ENCODE data around the gene OSBPL5.

Gene OSBPL5

DNA sequence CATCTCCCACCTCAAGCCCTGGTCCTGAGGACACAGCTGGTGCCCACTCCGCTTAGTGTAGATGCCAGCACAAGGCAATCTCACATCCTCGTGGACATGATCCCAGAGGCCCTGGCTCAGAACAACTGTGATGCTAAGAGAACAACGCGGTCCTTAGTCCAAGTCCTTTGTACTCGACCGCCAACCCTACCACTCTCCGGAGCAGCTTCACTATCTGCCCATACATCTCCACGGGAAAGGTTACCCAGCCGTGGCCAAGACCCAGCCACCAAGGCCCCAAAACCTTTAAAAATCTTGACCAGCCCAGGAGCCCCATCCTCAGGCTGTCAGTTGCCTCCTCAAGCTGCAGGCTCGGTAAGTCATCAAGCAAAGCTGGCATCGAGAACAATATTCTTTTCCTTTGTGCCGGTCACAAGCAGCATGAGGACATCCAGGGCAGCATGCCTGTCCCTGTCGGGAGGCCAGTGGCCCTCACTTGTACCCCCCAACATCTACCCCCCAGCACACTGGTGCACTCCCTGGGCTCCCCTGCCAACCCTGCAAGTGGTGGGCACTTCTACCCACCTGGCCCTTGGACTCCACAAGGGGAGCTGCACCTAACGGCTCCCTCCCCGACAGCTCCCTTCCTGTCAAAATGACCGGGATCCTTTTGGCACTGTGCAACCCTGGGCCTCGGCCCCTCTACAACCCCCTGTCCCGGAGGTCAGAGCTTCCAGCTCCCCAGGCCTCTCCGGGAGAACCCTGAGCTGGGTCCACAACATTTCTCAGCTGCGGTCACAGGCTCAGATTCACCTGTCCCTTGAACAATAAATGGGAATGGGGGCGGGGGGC lies 2.5 kb downstream of the OSBPL5 start:
- peak; percentile 19 for DNase-seq

- DNase-seq, result peak; percentile 25
Measured at GRCh38 chr11:3161720-3162409, 3.2 kb downstream of the OSBPL5 start.

GRCh38 chr11:3161309-3161708 lies 3.8 kb downstream of the OSBPL5 start:
- peak; percentile 28 for DNase-seq

GRCh38 chr11:3160252-3161031 lies 4.7 kb downstream of the OSBPL5 start:
- peak; percentile 93 for DNase-seq

GRCh38 chr11:3159296-3160190 lies 5.6 kb downstream of the OSBPL5 start:
- peak; percentile 39 for DNase-seq

DNA sequence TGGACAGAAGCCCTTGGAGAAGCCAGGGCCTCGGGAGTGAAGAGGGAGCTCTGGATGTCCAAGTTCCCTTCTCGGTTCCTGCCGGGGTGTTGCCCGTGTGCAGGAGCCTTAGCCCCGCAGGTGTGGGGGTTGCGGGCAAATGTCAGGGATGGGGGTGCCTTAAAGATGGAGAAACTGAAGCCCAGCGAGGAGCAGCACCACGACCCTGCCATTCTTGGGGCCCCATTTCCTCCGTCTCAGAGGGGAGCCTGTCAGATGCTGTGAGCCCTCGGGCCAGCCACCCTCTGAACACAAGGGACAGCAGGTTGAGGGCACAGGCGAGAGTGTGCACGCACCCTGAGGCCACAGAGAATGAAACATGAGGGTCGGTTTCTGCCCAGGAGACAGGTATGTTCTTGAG lies 6.3 kb downstream of the OSBPL5 start:
- DNase-seq, result no peak

DNA sequence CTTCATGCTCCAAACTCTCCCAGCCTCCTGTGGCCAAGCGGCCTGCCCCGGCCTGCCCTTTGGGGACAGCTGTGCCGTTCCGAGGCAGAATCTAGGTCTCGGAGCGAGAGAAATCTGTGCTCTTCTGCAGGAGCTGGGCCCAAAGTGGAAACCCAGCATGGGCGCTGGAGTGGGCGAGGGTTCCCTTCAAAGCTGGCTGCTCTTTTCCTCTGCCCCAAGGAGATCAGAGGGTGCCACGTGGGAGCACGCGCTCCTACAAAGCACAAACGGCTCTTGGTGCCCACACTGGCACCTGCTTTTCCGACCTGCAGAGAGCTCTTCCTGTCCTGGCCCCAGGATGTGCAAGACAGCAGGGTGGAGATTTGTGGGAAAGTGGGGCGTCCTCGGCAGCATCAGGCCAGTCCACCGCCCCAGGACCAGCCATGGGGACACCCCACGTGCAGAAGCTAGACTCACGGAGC lies 6.9 kb downstream of the OSBPL5 start:
- no peak for DNase-seq

DNA sequence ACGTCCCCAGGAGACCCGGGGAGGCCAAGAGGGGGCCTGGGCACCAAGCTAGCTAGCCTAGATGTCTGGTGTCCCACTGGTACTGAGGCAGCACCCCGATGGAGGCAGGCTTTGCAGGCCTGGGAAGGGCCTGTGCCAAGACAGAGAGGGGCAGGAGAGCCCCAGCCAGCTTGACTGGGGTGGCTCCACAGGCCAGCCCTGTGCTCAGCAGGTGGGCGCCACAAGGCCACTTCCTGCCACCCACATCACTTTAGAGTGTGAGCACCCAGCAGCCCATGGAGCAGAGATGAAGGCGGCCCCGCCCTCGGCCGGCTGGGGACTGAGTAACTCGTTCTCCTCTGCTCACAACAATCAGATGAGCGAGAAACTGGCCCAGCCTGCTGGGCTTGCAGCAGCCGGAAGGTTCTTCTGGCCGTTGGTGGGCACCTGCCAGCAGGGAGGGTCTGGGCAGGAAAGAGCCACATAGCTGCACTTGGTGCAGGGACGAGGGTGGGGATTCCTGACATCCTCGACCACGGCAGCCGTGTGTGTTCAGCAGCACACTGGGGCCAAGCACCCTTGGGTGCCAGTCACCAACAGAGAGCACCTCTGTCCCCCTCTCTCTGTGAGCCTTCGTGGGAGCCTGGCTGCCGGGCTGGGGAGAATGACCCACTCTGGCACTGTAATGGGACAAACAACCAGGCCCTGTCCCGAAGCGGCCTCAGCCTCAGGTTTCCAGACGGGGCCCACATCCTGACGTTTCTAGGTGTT lies 7.6 kb downstream of the OSBPL5 start:
- peak; percentile 29 for DNase-seq

DNA sequence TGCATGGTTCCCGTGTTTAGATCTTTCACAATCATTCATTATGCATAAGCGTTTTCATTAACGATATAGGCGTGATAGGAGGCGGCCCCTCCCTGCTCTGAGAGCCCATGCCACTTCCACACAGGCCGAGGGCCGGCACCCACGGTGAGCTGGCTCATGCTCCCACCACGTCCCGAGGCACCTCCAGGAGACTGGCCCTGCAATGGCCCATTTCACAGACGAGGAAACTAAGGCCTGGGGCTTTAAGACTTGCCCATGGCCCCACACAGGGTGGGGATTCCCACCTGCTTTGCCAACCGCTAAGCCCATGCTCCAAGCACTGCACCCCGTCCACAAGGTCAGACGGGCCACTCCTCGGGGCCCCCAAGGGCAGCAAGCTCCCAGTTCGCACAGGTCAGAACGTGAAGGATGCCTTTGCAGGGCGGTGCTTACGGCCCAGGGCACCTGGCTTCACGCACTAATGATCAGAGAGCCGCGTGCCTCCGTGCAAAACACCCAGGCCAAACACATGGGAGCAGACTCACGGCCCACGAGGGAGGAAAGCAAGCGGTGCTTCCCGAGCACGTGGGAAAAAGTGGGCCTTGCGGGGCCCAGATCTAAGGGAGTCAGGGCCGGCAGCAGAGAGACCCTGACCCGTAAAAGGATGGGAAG lies 8.3 kb downstream of the OSBPL5 start:
- DNase-seq, result peak; percentile 27

- peak; percentile 51 for DNase-seq
Measured at GRCh38 chr11:3156282-3156660, 8.8 kb downstream of the OSBPL5 start.

- DNase-seq, result peak; percentile 40
Measured at GRCh38 chr11:3155691-3156258, 9.3 kb downstream of the OSBPL5 start.

DNA sequence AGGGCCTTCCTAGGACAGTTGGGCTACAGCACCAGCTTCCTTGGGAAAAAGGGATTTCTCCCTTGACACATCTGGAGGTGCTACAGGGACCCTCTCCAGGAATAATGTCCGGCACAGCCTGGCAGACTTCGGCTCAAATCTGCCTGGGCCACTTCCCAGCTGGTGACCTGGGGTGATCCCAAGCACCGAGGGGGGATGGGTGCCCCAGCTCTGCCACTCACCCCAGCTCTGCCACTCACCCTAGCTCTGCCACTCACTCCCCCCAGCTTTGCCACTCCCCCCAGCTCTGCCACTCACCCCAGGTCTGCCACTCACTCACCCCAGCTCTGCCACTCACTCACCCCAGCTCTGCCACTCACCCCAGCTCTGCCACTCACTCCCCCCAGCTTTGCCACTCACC lies 9.9 kb downstream of the OSBPL5 start:
- no peak for DNase-seq

GRCh38 chr11:3154001-3154599 lies 11.0 kb downstream of the OSBPL5 start:
- DNase-seq, result no peak

DNA sequence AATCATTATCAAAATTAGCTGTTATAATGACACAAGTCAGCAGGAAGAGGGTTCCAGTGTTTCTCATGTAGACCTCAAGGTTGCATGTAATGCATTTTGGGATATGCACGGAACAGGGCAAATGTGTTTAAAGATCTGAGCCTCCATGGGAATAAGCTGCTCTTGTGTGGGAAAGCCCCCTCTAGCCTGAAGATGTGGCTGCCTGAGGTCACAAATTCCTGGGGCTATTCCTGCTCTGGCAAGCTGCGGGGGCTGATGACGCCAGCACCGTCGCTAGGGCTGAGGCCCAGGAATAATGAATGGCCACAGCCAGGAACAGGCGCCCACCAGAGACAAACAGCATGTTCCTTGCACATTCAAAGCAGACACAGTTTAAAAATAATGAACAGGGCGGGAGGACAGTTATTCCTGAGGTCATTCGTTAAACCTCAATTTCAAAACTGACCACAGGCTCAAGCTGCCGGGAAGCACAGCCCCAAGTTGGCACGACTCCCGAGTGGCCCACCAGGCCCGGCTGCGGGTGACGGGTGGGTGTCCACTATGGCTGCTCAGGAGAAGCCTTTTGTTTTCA lies 11.7 kb downstream of the OSBPL5 start:
- DNase-seq, result peak; percentile 88

DNA sequence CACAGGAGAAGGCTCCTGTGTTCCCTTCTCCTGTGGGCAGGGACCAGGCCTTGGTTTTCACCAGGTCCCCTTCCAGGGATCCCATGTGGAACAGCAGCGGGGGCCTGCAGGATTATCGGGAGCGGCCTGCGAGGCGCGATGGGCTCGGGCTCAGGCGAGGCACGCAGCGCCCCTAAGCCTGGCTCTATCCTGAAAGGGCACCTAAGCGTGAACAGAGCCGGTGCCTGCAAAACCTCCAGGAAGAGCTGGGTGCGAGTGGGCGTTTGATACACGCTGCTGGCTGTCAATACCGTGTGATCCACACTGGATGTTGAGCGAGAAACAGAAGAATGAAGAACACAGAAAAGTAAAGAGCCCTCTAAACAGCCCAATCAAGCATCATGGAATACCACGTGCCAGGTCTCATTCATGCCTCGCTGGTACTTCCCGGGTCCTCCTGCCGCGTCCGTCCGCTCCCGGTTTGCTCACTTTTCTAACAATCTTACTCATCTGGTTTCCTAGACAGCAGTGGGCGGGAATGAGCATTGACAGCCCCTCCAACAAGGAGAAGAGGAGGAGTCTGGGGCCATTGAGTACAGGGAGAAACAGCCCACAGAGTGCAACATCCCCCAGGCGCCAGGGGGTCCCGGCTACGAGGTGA lies 12.5 kb downstream of the OSBPL5 start:
- DNase-seq, result no peak

- no peak for DNase-seq
Measured at GRCh38 chr11:3150726-3151125, 14.4 kb downstream of the OSBPL5 start.

DNA sequence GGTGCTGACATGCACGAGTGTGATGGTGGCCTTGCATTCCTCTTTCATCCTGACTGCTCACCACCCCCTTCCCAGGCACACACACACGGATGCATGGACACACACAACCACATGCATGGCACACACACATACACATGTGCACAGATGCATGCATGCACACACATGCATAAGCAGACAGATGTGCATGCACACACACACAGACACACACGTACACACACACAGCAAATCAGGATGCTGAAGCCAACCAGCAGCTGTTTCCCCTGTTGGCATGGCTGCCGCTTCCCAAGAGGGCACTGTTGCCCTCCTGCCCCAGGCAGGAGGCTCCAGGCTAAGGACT lies 15.3 kb downstream of the OSBPL5 start:
- DNase-seq, result no peak

DNA sequence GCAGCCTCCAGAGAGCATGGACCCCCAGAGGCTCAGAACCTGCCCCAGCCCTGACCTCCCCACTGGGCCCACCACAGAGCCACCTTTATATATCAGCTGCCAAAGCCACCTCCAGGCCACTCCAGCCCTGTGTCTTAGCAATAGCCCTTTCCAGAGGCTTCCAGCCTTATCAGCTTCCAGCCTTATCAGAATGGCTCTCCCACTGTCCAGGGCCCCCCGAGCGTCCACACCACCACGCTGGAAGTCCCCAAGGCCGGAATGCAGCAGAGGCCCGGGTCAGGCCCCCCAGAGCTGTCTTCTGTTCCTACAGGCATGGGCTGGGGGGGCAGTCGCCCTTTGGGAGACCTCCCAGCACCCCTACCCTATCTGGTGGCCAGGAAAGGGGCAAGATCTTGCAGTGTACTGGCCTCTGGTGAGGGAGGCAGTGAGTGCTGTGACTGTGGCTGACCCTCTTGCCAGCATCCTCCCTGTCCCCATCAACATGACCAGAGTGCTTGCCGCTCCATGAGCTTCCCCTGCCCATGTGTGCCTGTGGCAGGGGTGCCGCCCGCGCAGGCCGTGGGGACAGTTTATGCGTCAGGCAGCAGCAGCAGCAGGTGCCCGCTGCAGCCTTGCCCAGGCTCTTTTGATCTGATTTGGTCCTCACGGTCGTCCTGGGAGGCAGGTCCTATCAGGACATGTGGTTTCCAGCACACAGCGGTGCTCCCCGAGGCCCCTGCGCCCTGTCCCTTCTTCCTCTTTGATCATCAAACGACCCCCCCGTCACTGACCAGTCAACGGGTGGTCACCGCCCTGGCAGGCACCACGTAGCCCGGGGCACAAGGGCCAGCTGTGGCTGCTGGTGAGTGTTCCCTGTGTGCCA lies 15.9 kb downstream of the OSBPL5 start:
- no peak for DNase-seq
